ENCODE results near the gene PCSK1N.
"Not testable (repeated sequence)": the region's sequence is repeated elsewhere in the genome, so short reads cannot be mapped to it uniquely, and the experiment has no call there.

The PCSK1N gene

DNA sequence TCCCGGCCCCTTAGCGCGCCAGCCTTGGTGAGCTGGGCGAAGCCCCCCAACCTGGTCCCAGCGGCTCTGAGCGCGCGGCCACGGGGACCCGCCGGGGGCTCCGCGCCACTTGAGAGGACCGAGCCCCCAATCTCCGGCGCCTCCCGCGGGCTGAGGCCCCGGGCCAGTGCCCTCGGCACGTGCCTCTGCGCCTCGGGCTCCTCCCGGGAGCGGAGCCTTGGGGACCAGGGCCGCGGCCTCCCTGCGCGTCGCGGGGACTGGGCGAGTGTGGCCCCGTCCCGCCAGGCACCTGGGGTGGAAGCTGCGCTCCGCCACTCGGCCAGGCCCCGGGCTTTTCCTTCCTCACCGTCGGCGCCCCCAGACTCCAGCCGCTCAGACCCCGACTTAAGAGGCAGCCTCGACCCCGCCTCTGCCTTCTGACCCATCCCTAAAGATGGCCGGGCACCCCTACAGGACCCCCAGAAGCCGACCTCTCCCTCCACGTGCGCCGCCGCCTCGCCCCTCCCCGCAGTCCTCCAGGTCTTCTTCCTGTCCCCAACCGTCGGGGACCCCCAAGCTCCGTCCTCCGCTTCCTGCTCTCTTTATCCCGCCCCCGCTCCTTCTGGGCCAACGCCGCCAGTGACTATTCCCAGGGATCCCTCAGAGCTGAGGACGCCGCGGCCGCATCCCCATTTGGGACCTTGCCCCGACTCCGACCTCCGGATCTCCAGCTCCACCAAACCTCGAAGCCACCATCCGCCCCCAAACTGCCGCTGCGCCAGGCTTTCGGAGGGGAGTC lies 8.3 kb downstream of the PCSK1N start:
- no peaks in the 10 kb centered on the region for H3K9me3 ChIP-seq (ENCODE audit: low read depth, low read length)
- no peak overlapping the region for H3K9ac ChIP-seq (ENCODE audit: insufficient read length)
- TF ChIP-seq EZH2 (IDR thresholded peaks at IDR 0.05) = no peak
- H3K4me3 ChIP-seq = no peak overlapping the region
- no peak overlapping the region for H3K27ac ChIP-seq
- no peaks in the 10 kb centered on the region for H3K36me3 ChIP-seq (ENCODE audit: insufficient read depth, low read length)
- no peak for DNase-seq (ENCODE audit: low read depth, low spot score)

DNA sequence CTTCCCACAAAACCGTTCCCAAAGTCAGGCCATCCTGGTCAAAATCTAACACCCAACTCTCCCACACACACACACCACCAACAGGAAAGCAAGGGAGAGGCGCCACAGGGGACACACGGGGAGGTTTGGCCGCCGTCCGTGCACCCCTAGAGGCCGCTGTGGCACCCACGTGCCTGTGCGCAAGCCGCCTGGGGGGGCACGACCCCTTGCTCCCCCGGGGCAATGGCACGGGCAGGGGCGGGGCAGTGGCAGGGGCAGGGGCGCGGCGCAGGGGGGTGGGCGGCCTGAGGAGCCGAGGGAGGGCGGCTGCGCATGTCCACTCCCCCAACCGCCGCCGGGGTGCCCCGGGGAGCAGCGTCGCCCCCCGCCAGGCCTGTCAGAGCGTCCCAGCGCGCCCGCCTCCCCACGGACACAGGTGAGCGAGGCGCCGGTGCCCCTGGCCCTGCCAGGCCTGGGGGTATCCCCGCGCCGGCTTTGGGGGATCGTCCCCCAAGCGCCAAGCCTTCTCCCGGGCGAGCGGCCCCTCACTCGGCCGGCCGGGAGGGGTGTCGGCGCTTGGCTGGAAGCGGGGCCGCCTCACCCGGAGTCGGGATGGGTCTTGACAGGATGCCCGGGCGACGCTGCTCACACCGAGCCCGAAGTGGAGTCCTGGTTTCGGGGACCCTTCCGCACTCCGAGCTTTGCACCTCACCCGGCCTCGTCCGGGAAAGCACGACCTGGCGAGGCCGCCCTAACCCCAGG lies 9.1 kb downstream of the PCSK1N start, which contains the start of gene ERAS:
ERAS (plus strand) TSS at position 379 of the 741 bp plus-strand sequence. CDS start 2,611 bp downstream, outside the sequence.
- no peak within 1 kb of the TSS for H3K27ac ChIP-seq
- no peak within 1 kb of the TSS for H3K9ac ChIP-seq (ENCODE audit: insufficient read length)
- H3K9me3 ChIP-seq (ENCODE audit: low read depth, low read length) = no peaks in the 10 kb centered on the region
- TF ChIP-seq EZH2 (IDR thresholded peaks at IDR 0.05) (no peak), FOXP2 (optimal IDR thresholded peaks at IDR 0.05; ENCODE audit: control extremely low read depth, extremely low read length, insufficient read depth) (no peak), POLR2AphosphoS5 (IDR thresholded peaks at IDR 0.05; ENCODE audit: borderline replicate concordance, low read depth, low read length) (no peak)
- DNase-seq (ENCODE audit: low read depth, low spot score) = no peak
- no peaks in the 10 kb centered on the region for H3K36me3 ChIP-seq (ENCODE audit: insufficient read depth, low read length)
- no peak within 1 kb of the TSS for H3K4me3 ChIP-seq

DNA sequence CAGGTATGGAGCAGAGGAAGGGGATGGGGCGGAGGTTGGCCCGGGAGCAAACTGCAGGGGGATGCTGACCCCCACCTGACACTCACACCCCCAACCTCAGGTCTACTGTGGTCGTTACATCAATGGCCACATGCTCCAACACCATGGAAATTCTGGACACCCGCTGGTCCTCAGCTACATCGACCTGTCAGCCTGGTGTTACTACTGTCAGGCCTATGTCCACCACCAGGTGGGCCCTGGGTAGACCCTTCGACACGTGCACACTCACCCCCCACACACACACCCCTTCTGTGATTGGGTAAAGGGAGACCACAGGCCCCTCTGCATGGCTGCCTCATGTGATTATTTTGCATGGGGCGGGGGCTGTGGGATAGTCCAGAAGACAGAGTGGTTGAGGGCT lies 11.3 kb downstream of the PCSK1N start:
- no peak overlapping the region for H3K4me3 ChIP-seq
- H3K9ac ChIP-seq (ENCODE audit: insufficient read length) = no peak overlapping the region
- DNase-seq (ENCODE audit: low read depth, low spot score) = no peak
- TF ChIP-seq EZH2 (IDR thresholded peaks at IDR 0.05) (no peak), FOXP2 (optimal IDR thresholded peaks at IDR 0.05; ENCODE audit: control extremely low read depth, extremely low read length, insufficient read depth) (no peak), POLR2AphosphoS5 (IDR thresholded peaks at IDR 0.05; ENCODE audit: borderline replicate concordance, low read depth, low read length) (no peak)
- H3K27ac ChIP-seq = no peak overlapping the region
- H3K9me3 ChIP-seq (ENCODE audit: low read depth, low read length) = no peaks in the 10 kb centered on the region
- H3K36me3 ChIP-seq (ENCODE audit: insufficient read depth, low read length) = no peaks in the 10 kb centered on the region

DNA sequence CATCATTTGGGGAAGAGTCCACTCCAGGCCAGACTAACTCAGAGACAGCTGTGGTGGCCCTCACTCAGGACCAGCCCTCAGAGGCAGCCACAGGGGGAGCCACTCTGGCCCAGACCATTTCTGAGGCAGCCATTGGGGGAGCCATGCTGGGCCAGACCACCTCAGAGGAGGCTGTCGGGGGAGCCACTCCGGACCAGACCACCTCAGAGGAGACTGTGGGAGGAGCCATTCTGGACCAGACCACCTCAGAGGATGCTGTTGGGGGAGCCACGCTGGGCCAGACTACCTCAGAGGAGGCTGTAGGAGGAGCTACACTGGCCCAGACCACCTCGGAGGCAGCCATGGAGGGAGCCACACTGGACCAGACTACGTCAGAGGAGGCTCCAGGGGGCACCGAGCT lies 12.4 kb downstream of the PCSK1N start:
- TF ChIP-seq POLR2AphosphoS5 (IDR thresholded peaks at IDR 0.05; ENCODE audit: borderline replicate concordance, low read depth, low read length) (no peak), EZH2 (IDR thresholded peaks at IDR 0.05) (no peak), FOXP2 (optimal IDR thresholded peaks at IDR 0.05; ENCODE audit: control extremely low read depth, extremely low read length, insufficient read depth) (no peak)
- H3K36me3 ChIP-seq (ENCODE audit: insufficient read depth, low read length) = no peaks in the 10 kb centered on the region
- no peak overlapping the region for H3K9ac ChIP-seq (ENCODE audit: insufficient read length)
- no peak for DNase-seq (ENCODE audit: low read depth, low spot score)
- no peak overlapping the region for H3K27ac ChIP-seq
- no peak overlapping the region for H3K4me3 ChIP-seq
- no peaks in the 10 kb centered on the region for H3K9me3 ChIP-seq (ENCODE audit: low read depth, low read length)

DNA sequence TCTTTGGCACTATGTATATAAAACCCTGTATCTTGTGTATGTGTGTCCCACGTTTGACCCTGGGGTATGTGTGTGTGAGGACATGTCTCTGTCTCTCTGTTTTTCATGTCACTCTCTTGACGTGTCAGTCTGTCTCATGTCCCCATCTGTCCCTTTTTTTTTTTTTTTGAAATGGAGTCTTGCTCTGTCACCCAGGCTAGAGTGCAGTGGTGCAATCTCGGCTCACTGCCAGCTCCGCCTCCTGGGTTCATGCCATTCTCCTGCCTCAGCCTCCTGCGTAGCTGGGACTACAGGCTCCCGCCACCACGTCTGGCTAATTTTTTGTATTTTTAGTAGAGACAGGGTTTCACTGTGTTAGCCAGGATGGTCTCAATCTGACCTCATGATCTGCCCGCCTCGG lies 16.0 kb downstream of the PCSK1N start:
- not testable (repeated sequence) for H3K9me3 ChIP-seq (ENCODE audit: low read depth, low read length); H3K27ac ChIP-seq; H3K4me3 ChIP-seq; H3K9ac ChIP-seq (ENCODE audit: insufficient read length); H3K36me3 ChIP-seq (ENCODE audit: insufficient read depth, low read length); DNase-seq (ENCODE audit: low read depth, low spot score)

DNA sequence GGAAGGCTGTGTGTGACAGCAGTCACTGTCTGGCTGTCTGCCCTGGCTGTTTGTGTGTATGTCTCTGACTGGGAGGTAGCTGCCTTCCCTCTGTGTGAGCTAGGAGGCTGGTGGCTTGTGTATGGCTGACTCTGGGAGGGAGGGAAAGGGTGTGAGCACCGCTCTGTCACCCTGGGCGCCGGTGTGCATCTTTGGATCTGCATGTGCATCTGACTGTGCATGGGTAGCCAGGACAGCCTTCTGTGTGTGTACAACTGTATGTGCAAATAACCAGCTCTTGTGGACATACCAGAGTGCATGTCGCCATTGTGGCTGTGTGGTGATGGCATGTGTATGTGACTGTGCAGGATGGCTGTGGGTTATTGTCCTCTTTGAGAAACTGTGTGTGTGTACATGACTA lies 16.5 kb downstream of the PCSK1N start:
- DNase-seq (ENCODE audit: low read depth, low spot score) = no peak
- no peak overlapping the region for H3K27ac ChIP-seq
- TF ChIP-seq FOXP2 (optimal IDR thresholded peaks at IDR 0.05; ENCODE audit: control extremely low read depth, extremely low read length, insufficient read depth) = no peak
- no peak for TF ChIP-seq EZH2 (IDR thresholded peaks at IDR 0.05)
- TF ChIP-seq POLR2AphosphoS5 (IDR thresholded peaks at IDR 0.05; ENCODE audit: borderline replicate concordance, low read depth, low read length) = no peak
- H3K4me3 ChIP-seq = no peak overlapping the region
- H3K36me3 ChIP-seq (ENCODE audit: insufficient read depth, low read length) = no peaks in the 10 kb centered on the region
- no peaks in the 10 kb centered on the region for H3K9me3 ChIP-seq (ENCODE audit: low read depth, low read length)
- no peak overlapping the region for H3K9ac ChIP-seq (ENCODE audit: insufficient read length)

DNA sequence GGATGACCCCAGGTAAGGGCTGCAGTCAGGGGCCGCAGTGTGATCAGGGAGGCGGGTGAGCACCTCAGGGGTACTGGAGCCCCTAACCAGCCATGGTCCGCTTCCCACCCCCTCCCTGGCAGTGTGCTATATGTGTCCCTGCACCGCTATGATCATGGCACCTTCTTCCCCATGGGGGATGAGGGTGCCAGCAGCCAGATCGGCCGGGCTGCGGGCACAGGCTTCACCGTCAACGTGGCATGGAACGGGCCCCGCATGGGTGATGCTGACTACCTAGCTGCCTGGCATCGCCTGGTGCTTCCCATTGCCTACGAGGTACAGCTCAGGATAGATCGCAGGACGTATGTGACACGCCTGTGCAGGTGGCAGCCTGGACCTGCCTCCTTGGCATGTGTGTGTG lies 17.3 kb downstream of the PCSK1N start:
- H3K4me3 ChIP-seq = no peak overlapping the region

DNA sequence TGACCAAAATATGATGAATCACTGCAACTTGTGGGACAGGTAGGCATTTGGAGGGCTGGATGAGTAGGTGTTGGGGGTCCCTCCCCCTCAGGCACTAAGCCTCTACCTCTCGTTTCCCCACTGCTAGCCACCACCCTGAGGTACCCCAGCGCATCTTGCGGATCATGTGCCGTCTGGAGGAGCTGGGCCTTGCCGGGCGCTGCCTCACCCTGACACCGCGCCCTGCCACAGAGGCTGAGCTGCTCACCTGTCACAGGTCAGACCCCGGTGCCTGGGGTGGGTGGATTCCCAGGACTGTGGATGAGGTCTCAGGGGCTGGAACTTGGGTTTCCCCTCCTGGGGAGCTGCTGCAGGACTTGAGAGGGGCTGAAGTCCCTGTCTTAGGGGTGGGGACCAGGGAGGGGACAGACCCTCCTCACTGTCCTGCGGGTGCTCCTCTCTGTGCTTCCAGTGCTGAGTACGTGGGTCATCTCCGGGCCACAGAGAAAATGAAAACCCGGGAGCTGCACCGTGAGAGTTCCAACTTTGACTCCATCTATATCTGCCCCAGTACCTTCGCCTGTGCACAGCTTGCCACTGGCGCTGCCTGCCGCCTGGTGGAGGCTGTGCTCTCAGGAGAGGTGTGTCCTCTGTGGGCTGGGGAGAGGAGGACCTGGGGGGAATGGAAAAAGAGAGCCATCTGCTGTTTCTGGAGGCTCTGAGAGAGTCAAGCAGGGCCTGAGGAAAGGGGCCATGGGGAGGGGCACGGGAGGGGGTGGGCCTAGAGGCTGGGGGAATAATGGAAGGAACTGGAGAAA lies 19.2 kb downstream of the PCSK1N start:
- H3K9ac ChIP-seq (ENCODE audit: insufficient read length) = no peak overlapping the region
- no peak for DNase-seq (ENCODE audit: low read depth, low spot score)
- H3K36me3 ChIP-seq (ENCODE audit: insufficient read depth, low read length) = no peaks in the 10 kb centered on the region
- H3K4me3 ChIP-seq = no peak overlapping the region
- no peak for TF ChIP-seq POLR2AphosphoS5 (IDR thresholded peaks at IDR 0.05; ENCODE audit: borderline replicate concordance, low read depth, low read length)
- no peak for TF ChIP-seq EZH2 (IDR thresholded peaks at IDR 0.05)
- TF ChIP-seq FOXP2 (optimal IDR thresholded peaks at IDR 0.05; ENCODE audit: control extremely low read depth, extremely low read length, insufficient read depth) = no peak
- H3K9me3 ChIP-seq (ENCODE audit: low read depth, low read length) = no peaks in the 10 kb centered on the region
- no peak overlapping the region for H3K27ac ChIP-seq

More for the DNA sequence above, 17.3 kb downstream of the PCSK1N start:
- Histone ChIP-seq H3K27ac (no peak overlapping the region), H3K9ac (ENCODE audit: insufficient read length) (no peak overlapping the region), H3K36me3 (ENCODE audit: insufficient read depth, low read length) (no peaks in the 10 kb centered on the region), H3K9me3 (ENCODE audit: low read depth, low read length) (no peaks in the 10 kb centered on the region)
- TF ChIP-seq EZH2 (IDR thresholded peaks at IDR 0.05) (no peak), POLR2AphosphoS5 (IDR thresholded peaks at IDR 0.05; ENCODE audit: borderline replicate concordance, low read depth, low read length) (no peak), FOXP2 (optimal IDR thresholded peaks at IDR 0.05; ENCODE audit: control extremely low read depth, extremely low read length, insufficient read depth) (no peak)
- no peak for DNase-seq (ENCODE audit: low read depth, low spot score)

Measured in SK-N-MC (cell line).